H1 (cell line): ENCODE data around the gene GSTT4. TPM values are rescaled to one million over a fixed set of nuclear protein-coding genes. Genes with fewer than 3 reads are reported as not detected.

Experiments
- TAF1 ChIP-seq: IDR thresholded peaks from 2 replicates; pipeline ENCODE4 v1.6.1; 2011; ENCODE audit warnings: mild to moderate bottlenecking, low read depth, low read length
- polyA plus RNA-seq, 7 experiments: library from polyadenylated mRNA; depleted of rRNA in 3 of 7; stranded (reverse) in 5 of 7; unstranded in 2 of 7; fragments of >200 nt in 5 of 7; fragments of 200-250 nt in 2 of 7; gene quantifications; 1 replicate in 5 of 7; 2 replicates in 1 of 7; 4 replicates in 1 of 7; pipeline versions ENCODE4 v1.2.1 to v1.2.3, GENCODE V29; 2011 to 2013; ENCODE audit warnings: missing spikeins in 2 of 7, mixed read lengths in 2 of 7
- total RNA-seq: library from RNA; stranded (reverse); fragmentation: NEBNext Ultra II Directional; extraction: Animal tissue kit (Norgen Biotek cat#: 25700); gene quantifications from 2 replicates; pipeline ENCODE4 v1.2.1, GENCODE V29; 2021
- TF ChIP-seq, protein P1 (sequence below): IDR thresholded peaks from 2 replicates; pipeline ENCODE4 v1.6.1; 2012; ENCODE audit warnings: inconsistent platforms

Gene GSTT4
- total and polyA plus RNA-seq, 2 of the 8 experiments (the other 6 are each of a cell fraction or from before 2014, with no cell fraction given) = 0.14 TPM; not detected in 1

GRCh38 chr22:24005201-24005600 is at the start of gene GSTT4 (continued):
- TF ChIP-seq, protein P1, sequence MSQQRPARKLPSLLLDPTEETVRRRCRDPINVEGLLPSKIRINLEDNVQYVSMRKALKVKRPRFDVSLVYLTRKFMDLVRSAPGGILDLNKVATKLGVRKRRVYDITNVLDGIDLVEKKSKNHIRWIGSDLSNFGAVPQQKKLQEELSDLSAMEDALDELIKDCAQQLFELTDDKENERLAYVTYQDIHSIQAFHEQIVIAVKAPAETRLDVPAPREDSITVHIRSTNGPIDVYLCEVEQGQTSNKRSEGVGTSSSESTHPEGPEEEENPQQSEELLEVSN = no peak
- TF ChIP-seq TAF1 = no peak
